NCI-H526 (cell line): Measurements from ENCODE around the gene FAM117B.
"Not testable (repeated sequence)": the region's sequence is repeated elsewhere in the genome, so short reads cannot be mapped to it uniquely, and the experiment has no call there.

Source experiments
- DNase-seq, 2 experiments: peaks; one replicate each; lab custom pipeline; 2025; lab: John Stamatoyannopoulos, UW

Gene FAM117B

DNA sequence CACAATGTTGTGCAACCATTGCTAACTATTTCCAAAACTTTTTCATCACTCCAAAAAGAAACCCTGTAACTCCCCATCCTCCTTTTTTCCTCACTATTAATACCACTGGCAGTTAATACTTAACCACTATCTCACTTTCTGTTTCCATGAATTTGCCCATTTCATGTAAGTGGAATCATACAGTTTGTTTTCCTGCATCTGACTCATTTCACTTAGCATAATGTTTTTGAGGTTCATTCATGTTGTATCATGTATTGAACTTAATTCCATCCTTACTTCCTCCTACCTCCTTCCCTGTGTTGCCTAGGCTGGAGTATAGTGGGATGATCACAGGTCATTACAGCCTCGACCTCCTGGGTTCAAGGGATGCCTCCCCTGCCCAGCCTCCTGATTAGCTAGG is 68.3 kb downstream of the FAM117B start:
- no peak for DNase-seq

DNA sequence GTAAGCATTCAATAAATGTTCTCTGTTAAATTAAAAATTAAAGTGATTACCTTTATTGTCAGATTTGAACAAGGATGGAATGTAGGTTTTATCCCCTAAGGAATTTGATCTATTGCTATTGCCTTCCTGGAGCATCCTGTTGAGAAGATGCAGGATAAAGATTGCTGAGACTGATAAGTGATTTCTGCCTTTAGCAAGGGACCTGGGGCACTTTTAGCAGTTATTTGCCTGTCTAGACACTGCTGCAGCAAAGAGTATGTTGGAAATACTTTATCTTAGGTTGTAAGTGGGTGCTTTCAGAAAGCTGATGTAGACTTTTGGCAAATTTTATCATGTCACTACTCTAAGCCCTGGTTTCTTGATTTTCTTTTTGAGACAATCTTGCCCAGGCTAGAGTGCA is 69.5 kb downstream of the FAM117B start:
- no peak for DNase-seq

DNA sequence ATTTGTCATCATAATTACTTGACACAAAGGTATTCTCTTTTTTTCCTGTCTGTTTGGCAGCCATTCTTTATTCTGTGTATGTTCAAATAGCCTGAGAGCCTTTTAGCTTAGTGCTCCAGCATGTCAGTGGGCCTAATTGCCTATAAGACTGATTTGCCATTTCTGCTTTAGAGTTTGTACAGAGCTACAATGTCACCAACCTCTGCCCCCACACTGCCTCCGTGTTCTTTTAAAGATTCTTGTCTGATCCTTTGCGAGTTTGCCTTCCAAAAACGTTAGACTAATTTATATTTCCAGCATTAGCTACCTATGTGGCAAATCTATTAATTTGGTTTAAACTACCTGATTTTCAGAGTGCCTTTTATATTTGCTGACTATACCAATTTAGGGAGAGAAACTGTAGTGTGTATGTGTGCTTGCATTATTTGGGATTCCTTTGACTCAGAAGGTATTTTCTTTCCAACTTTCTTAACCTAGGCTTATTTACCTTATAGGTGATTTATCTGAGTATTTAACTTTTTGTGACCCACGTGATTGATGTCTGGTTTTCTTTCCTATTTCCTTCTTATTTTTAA is 70.8 kb downstream of the FAM117B start:
- DNase-seq = no peak

DNA sequence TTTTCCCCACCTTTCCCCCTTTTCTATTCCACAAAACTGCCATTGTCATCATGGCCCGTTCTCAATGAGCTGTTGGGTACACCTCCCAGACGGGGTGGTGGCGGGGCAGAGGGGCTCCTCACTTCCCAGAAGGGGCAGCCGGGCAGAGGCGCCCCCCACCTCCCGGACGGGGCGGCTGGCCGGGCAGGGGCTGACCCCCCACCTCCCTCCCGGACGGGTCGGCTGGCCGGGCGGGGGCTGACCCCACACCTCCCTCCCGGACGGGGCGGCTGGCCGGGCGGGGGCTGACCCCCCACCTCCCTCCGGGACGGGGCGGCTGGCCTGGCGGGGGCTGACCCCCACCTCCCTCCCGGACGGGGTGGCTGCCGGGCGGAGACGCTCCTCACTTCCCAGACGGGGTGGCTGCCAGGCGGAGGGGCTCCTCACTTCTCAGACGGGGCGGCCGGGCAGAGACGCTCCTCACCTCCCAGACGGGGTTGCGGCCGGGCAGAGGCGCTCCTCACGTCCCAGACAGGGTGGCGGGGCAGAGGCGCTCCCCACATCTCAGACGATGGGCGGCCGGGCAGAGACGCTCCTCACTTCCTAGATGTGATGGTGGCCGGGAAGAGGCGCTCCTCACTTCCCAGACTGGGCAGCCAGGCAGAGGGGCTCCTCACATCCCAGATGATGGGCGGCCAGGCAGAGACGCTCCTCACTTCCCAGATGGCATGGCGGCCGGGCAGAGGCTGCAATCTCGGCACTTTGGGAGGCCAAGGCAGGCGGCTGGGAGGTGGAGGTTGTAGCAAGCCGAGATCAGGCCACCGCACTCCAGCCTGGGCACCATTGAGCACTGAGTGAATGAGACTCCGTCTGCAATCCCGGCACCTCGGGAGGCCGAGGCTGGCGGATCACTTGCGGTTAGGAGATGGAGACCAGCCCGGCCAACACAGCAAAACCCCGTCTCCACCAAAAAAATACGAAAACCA is 80.5 kb downstream of the FAM117B start:
- not testable (repeated sequence) for DNase-seq

DNA sequence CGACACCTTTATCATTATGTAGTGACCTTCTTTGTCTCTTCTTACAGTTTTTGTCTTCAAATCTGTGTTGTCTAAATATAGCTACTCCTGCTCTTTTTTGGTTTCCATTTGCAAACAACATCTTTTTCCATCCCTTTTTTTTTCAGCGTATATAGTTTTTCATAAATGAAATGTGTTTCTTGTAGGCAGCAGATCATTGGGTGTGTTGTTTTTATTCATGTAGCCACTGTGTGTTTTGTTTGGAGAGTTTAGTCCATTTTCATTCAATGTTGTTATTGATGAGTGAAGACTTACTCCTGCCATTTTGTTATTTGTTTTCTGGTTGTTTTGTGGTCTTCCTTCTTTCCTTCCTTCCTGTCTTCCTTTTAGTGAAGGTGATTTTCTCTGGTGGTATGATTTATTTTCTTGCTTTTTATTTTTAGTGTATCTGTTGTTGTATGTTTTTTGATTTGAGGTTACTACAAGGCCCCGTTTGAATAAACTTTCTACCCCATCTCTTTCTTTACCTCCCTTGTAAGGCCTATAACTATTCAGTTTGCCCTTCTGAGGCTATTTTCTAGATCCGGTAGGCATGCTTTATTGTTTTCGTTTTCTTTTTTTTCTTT is 81.4 kb downstream of the FAM117B start:
- DNase-seq = no peak

DNA sequence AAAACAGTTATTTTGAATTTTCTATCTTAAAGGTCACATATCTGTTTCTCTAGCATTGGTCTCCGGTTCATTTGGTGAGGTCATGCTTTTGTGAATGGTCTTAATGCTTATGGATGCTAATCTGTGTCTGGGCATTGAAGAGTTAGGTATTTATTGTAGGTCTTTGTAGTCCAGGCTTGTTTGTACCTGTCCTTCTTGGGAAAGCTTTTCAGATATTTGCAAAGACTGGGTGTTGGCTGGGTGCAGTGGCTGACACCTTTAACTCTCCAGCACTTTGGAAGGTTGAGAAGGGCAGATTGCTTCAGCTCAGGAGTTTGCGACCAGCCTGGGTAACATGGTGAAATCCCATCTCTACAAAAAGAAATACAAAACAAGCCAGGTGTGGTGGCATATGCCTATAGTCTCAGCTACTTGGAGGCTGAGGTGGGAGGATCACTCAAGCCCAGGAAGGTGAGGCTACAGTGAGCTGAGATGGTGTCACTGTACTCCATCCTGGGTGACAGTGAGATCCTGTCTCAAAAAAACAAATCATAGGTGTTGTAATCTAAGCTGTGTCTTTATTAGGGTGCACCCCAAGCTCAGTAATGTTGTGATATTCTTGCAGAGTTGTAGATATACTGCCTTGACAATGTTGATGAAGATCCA is 82.3 kb downstream of the FAM117B start:
- DNase-seq = no peak

DNA sequence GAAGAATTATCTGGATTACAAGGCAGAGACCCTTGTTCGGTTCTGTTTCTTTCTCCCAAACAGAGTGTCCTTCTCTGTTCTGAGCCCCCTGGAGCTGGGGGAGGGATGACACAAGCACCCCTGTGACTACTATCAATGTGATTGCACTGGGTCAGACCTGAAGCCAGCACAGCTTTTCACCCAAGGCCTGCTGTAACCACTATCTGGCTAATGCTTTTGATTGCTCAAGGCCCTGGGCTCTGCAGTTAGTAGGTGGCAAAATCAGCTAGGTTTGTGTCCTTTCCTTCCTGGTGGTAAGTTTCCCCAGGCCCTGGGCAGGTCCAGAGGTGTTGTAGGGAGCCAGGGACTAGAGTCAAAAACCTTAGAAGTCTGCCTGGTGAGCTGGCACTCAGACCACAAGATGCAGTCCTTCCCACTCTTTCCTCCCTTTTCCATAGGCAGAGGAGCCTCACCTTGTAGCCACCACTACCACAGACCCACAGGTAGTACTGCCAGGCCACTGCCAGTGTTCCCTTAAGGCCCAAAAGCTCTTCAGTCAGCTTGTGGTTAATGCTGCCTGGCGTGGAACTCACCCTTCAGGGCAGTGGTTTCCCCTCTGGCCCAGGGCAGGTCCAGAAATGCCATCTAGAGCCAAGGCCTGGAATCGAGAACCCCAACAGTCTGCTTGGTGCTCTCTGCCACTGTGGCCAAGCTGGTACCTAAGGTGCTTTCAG is 83.0 kb downstream of the FAM117B start:
- no peak for DNase-seq

DNA sequence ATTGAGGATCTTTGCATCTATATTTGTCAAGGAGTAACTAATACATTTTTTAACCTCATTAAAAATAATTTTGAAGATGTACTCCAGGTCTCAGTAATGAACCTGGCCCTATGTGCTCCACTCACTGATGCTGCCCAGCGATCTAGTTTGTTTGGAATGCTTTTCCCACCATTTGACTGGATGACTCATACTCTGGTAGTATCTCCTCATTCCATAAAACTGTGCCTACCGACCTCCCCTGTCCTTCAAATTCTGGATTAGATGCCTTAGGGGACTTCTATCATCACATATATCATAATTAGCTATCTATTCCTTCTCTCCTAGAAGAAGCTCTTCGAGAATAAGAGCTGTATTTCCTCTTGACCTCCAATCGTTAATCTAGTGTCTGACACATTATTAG is 83.8 kb downstream of the FAM117B start:
- no peak for DNase-seq

DNA sequence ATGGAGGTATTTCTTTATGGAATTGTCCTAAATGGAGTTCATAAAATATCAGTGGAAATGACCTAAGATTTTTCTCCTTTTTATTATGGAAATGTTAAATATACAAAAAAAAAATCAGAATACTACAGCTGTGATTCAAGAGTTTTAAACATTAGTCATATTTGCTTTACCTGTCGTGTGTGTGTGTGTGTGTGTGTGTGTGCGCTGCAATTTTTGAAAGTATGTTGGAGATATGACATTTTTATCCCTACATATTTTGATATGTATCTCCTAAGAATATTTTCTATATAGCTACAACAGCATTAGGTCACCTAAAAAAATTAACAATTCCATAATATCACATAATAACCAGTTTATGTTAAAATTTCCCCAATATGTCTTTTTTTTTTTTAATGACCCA is 85.5 kb downstream of the FAM117B start:
- DNase-seq = no peak

DNA sequence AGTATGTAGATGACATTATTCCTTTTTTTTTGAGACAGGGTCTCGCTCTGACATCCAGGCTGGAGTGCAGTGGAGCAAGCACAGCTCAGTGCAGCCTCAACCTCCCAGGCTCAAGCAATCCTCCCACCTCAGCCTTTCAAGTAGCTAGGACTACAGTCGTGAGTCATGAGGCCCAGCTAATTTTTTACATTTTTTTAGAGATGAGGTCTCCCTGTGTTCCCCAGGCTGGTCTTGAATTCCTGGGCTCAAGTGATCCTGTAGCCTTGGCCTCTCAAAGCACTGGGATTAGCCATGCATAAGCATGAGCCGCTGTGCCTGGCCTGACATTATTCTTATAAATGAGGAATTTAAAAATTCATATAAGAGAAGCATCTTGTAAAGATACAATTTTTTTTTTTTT is 86.9 kb downstream of the FAM117B start:
- no peak for DNase-seq

DNA sequence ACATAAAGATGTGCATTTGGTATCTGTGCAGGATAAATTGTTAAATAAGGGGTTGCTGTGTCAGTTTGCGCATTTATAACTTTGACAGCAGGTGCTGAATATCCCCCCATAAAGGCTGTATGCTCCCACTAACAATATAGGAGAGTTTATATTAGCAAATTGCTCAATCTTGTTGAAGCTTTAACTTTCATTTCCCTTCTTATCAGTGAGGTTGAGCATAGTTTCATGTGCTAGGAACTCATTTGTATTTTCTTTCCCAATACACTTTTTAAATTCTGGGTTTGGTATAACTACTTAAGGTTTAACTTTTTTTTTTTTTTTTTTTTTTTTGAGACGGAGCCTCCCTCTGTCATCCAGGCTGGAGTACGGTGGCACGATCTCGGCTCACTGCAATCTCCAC is 89.0 kb downstream of the FAM117B start:
- no peak for DNase-seq

DNA sequence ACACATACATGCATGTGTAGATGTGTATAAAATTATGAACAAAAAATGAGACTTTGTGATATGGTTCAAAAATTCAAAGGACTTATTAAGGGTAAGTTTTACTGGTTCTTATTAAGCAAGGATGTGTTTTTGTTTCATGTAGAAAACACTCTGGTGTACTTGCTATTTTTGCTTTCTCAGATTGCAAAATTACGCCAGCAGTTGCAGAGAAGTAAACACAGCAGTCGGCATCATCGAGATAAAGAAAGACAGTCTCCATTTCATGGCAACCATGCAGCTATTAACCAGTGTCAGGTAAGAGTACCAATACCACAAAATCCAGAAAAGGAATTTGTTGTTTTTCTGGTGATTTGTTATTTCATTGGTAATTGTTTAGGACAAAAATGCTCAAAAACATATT is 91.3 kb downstream of the FAM117B start:
- DNase-seq = no peak

DNA sequence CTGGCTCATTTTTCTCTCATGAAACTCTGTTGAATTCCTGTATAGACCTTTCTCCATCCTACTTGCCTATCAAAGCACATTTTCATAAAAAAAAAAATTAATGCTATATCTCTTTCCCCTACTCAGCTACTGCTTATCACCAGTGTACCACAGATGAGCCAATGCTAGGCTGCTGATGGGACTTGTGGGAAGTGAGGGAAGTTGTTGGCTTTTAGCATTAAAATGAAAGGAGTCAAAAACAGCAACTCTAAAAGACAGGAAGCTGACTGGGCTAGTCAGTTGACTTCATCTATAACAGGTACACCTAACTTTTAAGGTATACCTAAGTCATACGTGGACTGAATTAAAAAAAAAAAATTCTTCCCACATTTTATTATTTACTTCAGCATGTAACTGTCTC is 102.1 kb downstream of the FAM117B start:
- DNase-seq = no peak

DNA sequence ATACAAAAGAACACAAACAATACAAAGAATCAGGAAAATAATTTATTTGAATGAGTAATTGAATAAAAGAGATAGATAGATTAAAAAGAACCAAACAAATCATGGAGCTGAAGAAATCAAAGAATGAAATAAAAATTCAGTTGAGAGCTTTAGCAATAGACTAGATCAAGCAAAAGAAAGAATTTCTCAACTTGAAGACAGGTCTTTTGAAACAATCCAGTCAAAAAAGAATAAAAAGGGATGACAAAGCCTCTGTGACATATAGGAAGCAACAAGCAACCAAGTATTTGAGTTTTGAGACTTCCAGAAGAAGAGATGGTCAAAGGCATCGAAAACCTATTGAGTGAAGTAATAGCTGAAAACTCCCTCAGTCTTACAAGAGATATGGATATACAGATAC is 108.8 kb downstream of the FAM117B start:
- DNase-seq = no peak

DNA sequence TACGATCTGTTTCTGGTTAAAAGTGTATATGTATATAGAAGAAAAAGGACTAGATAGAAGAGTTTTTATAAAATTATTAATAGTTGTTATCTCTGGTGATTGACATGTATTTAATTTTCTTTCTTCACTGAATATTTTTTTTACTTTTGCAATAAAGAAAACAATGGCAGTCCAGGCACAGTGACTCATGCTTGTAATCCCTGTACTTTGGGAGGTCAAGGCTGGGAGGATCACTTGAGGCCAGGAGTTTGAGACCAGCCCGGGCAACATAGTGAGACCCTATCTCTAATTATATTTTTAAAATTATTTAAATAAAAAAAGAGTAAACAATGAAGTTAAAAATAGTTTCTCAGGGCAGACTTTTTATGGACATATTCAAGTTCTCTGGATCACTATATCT is 114.7 kb downstream of the FAM117B start:
- no peak for DNase-seq

DNA sequence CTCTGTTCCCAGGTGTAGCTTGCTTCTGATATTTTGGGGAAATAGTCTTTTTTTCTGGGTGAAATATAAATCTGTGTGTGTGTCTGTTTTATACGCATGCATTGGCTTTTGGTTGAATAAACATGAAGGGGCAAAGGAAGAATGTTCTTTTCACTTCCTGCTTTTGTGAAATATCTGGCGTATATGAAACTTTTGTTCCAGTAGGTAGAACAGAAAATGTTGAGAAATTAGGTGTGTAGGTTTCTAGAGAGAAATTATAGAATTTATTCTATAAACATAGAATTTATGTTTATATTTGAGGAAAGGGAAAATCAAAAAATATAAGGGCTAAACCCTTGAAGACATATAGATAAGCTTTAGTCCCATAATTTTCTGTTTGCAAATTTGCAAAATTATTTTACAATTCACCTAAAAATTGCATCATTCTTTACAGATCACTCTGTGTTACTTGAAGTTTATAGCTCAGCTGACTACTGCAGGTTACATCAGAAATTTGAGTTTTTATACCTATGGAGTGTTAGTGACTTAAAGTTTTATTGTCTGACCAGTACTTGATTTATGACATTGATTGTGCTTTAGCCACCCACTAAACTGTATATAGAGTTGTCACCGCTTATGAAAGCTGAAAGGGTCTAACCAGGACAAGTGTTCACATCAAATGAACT is 116.1 kb downstream of the FAM117B start:
- no peak for DNase-seq

DNA sequence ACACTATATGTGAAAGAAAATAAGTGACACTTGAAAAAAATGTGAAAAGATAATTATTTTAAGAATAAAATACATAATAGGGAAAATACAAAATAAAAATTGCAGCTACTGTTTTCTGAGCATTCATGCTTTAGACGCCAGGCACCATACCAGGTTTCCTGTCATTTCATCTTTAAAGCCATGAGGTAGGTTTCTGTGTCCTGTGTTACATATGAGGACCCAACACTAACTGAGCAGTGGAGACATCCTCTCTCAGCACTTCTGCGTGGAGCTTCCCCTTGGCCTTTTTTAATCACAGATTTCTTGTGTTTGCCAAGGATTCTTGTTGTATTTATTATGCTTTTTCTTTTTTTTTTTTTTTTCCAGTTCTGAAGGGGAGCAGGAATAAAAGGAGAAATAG is 117.3 kb downstream of the FAM117B start:
- DNase-seq = no peak

DNA sequence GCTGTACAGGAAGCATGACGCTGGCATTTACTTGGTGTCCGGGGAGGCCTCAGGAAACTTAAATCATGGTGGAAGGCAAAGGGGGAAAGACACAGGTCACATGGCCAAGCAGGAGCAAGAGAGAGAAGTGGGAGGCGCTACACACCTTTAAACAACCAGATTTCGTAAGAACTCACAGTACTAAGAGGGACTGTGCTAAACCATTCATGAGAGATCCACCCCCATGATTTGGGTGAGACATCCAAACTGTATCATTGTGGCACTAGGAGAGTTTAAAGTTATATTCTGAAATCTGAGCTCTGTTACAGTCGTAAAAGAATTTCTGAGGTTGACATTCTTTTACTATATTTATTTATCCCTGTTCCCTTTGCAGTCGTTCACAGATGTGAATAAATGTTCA is 120.2 kb downstream of the FAM117B start:
- no peak for DNase-seq

DNA sequence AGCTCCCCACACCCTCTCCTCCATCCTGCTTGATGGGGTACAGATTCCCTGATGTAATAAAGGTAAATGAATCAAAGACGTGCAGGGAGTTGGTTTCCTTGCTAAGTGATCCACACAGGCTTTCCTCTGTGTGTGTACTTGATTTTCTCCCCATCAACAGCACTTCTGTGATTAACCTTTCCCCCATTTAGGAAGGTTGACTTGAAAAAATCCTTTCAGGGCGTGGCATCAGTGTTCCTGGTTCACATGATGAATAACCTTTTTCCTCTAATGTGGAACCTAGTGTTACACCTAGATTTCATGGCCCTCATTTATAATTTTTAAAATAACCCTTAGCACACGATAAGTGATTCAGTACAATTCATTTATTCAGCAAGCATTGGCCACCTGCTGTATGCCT is 121.8 kb downstream of the FAM117B start:
- no peak for DNase-seq

DNA sequence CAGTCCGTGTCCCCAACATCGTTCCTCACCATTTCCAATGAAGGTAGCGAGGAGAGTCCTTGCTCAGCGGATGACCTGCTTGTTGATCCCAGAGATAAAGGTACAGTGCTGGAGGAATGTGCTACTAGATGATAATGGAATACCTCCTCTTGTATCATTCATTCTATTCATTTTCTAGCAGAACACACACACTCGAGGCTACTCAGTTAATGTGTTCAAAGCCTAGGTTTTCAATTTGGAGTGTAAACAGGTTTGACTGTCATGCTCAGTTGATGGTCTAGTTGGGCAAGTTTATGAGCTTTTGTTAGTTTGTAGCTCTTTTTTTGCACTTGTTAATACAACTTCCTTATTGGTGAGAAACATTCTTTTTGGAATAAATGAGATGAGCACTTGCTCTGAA is 122.6 kb downstream of the FAM117B start:
- DNase-seq = no peak

DNA sequence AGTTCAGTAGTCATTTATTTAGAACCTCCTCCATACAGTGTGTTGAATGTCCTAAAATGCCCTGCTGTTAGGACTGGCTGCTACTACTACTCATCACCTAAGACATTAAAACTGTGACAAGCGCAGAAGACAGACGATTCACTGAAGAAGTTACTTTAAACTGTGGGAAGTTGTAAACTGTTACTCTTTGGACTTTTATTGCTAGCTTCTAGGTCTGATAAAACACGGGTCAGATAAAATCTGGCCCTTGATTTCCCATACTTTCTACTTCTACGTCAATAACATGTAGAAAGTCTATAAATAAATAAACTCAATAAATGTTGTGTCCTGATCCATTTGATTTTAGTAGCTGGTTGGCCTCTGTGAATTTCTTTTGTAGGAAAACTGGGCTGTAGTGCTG is 123.4 kb downstream of the FAM117B start:
- no peak for DNase-seq

DNA sequence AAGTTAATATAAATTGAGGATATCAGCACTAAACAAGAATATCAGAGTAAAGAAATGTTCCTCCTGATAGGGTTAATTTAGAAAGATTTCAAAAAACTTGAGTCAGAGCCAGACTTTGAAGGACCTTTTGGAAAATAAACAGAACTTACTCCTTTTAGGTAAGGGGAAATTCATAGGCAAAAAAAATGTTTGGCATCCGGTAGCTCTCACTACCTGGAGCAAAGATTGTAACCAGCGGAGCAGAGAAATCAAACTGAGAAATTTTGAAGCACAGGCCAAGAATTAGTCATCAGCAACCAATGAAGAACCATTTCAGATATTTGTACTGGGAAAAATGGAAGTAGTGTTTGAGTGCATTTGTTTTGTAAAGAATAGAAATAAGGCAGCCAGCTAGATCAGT is 123.8 kb downstream of the FAM117B start:
- DNase-seq = no peak
